ENCODE results near the gene NEB.

The NEB gene

GRCh38 chr2:151498178-151498577 lies 236.1 kb downstream of the NEB start:
- no peak for DNase-seq (ENCODE audit: low read depth)
- no peak overlapping the region for H3K4me3 ChIP-seq (ENCODE audit: control insufficient read depth, low read depth, low read length)
- TF ChIP-seq CTCF (conservative IDR thresholded peaks at IDR 0.05; ENCODE audit: control insufficient read depth, insufficient read depth, low read depth, low read length), result no peak

GRCh38 chr2:151491496-151491895 lies 242.8 kb downstream of the NEB start:
- H3K4me3 ChIP-seq (ENCODE audit: control insufficient read depth, low read depth, low read length), result no peak overlapping the region
- no peak for TF ChIP-seq CTCF (conservative IDR thresholded peaks at IDR 0.05; ENCODE audit: control insufficient read depth, insufficient read depth, low read depth, low read length)
- DNase-seq (ENCODE audit: low read depth), result peak; percentile 12

DNA sequence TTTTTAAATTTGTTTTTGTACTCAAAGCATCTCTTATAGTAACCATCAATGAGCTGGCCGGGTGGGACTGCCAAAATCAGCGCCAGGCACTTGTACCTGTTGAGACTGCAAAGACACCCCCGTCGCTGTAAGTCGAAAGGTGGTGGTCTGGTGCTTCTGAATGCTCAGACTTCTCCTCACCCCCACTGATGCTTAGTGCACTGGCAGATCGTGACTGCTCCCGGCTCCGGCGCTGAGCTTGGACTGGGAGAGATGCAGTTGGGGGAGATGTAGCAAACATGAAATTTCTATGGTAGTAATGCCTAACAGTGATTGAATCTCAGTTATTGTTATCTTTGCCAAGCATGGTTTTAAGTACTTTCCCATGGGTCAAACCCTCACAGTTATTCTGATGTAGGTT lies 244.0 kb downstream of the NEB start:
- DNase-seq (ENCODE audit: low read depth), result no peak
- no peak for TF ChIP-seq CTCF (conservative IDR thresholded peaks at IDR 0.05; ENCODE audit: control insufficient read depth, insufficient read depth, low read depth, low read length)
- no peak overlapping the region for H3K4me3 ChIP-seq (ENCODE audit: control insufficient read depth, low read depth, low read length)

DNA sequence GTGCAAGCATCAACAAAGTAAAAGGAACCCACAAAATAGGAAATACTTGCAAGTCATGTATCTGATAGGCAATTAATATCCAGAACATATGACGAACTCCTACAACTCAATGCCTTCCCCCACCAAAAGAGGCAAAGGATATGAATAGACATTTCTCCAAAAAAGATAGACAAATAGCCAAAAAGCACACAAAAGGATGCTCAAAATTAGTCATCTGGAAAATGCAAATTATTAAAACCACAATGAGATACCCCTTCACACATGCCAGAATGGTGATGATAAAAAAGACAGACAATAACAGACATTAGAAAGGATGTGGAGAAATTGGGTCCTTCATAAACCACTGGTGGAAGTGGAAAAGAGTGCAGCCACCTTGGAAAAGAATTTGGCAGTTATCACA lies 248.2 kb downstream of the NEB start:
- no peak for TF ChIP-seq CTCF (conservative IDR thresholded peaks at IDR 0.05; ENCODE audit: control insufficient read depth, insufficient read depth, low read depth, low read length)
- no peak overlapping the region for H3K4me3 ChIP-seq (ENCODE audit: control insufficient read depth, low read depth, low read length)
- no peak for DNase-seq (ENCODE audit: low read depth)

- H3K4me3 ChIP-seq (ENCODE audit: control insufficient read depth, low read depth, low read length), result no peak overlapping the region
- no peak for TF ChIP-seq CTCF (conservative IDR thresholded peaks at IDR 0.05; ENCODE audit: control insufficient read depth, insufficient read depth, low read depth, low read length)
- DNase-seq (ENCODE audit: low read depth), result no peak
Measured at GRCh38 chr2:151484100-151484499, 250.2 kb downstream of the NEB start.

DNA sequence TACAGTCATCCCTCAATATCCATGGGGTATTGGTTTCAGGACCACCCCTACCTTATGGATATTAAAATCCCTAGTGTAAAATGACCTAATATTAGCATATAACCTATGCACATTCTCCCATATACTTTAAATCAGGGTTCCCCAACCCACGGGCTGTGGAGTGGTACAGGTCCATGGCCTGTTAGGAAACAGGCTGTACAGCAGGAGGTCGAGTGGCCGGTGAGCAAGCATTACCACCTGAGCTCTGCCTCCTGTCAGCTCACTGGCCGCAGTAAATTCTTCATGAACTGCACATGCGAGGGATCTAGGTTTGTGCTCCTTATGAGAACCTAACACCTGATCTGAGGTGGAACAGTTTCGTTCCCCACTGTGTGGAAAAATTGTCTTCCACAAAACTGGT lies 250.7 kb downstream of the NEB start:
- no peak for TF ChIP-seq CTCF (conservative IDR thresholded peaks at IDR 0.05; ENCODE audit: control insufficient read depth, insufficient read depth, low read depth, low read length)
- DNase-seq (ENCODE audit: low read depth), result no peak
- no peak overlapping the region for H3K4me3 ChIP-seq (ENCODE audit: control insufficient read depth, low read depth, low read length)

DNA sequence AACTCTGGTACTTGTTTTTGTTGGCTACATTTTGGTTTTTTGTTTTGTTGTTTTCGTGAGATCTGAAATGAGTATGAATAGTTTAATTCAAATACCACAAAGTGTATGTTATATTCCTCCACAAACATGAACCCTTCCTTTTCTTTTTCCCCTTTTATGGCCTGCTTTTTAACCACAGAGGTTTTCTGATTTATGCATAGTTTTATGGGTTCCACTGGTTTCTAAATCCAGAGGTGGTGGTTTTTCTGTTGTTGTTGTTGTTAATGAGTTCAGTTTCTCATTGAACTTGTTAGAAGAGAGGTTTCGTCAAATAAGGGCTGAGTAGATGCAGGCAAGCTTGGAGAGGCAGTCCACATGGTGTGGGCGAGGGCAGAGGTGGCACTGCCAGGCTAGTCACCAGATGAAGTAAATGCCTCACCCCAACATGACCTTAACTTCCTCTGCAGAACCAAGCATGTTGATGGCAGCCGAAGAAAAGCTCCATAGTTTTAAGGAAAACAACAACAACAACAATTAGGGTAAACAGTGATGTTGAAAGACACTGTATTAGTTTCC lies 252.0 kb downstream of the NEB start:
- no peak overlapping the region for H3K4me3 ChIP-seq (ENCODE audit: control insufficient read depth, low read depth, low read length)
- no peak for DNase-seq (ENCODE audit: low read depth)
- no peak for TF ChIP-seq CTCF (conservative IDR thresholded peaks at IDR 0.05; ENCODE audit: control insufficient read depth, insufficient read depth, low read depth, low read length)
